ENCODE measurements around the gene DZANK1.

DNA sequence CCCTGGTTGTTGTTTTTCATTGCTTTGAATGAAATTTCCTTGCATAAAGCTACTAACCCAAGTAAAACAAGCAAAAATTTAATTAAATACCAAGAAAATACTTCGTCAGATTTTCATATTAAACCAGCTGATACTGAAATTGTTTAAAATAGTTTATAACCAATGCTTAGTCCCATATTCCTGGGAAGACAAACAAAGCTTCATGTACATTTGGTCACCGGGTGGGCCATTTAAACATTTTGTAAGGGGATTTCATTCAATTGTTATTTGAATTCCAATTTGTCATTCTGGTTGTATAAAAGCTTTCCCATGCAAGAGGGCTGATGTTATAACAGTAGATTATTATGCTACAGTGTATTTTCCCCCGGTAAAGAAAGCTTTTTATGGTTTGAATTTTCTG is 30.8 kb upstream of the DZANK1 start:
- TF ChIP-seq SRF (IDR thresholded peaks at IDR 0.05; ENCODE audit: low read depth, low read length) (no peak), KDM1A (IDR thresholded peaks at IDR 0.05; ENCODE audit: borderline replicate concordance, low read length) (no peak), POLR2AphosphoS5 (IDR thresholded peaks at IDR 0.05; ENCODE audit: low read depth, low read length) (no peak)
